ENCODE measurements around the gene ADGRV1.
"Not testable (repeated sequence)": the region's sequence is repeated elsewhere in the genome, so short reads cannot be mapped to it uniquely, and the experiment has no call there.

The ADGRV1 gene

GRCh38 chr5:90759119-90759518, 200.5 kb downstream of the ADGRV1 start:
- DNase-seq, result no peak

- no peak for DNase-seq
Measured at GRCh38 chr5:90767710-90768109, 209.1 kb downstream of the ADGRV1 start.

GRCh38 chr5:90770006-90770541, 211.5 kb downstream of the ADGRV1 start:
- DNase-seq, result not testable (repeated sequence)

- DNase-seq, result no peak
Measured at GRCh38 chr5:90777959-90778358, 219.4 kb downstream of the ADGRV1 start.

- DNase-seq, result peak; percentile 21 to 72
Measured at GRCh38 chr5:90783460-90784333, 225.1 kb downstream of the ADGRV1 start.

- no peak for DNase-seq
Measured at GRCh38 chr5:90786756-90787155, 228.2 kb downstream of the ADGRV1 start.

GRCh38 chr5:90792725-90793124, 234.1 kb downstream of the ADGRV1 start:
- no peak for DNase-seq

- DNase-seq, result peak in 1 of 2 experiments; percentile 7
Measured at GRCh38 chr5:90793183-90793582, 234.6 kb downstream of the ADGRV1 start.

GRCh38 chr5:90796919-90797318, 238.3 kb downstream of the ADGRV1 start:
- not testable (repeated sequence) for DNase-seq

- DNase-seq, result not testable (repeated sequence)
Measured at GRCh38 chr5:90800082-90800481, 241.5 kb downstream of the ADGRV1 start.

- not testable (repeated sequence) for DNase-seq
Measured at GRCh38 chr5:90800515-90800914, 241.9 kb downstream of the ADGRV1 start.

GRCh38 chr5:90802474-90803317, 244.1 kb downstream of the ADGRV1 start:
- DNase-seq, result peak; percentile 24 to 74

- DNase-seq, result peak in 1 of 2 experiments; percentile 15
Measured at GRCh38 chr5:90803381-90803780, 244.8 kb downstream of the ADGRV1 start.

GRCh38 chr5:90803876-90804275, 245.3 kb downstream of the ADGRV1 start:
- DNase-seq, result no peak

- DNase-seq, result no peak
Measured at GRCh38 chr5:90807496-90807895, 248.9 kb downstream of the ADGRV1 start.

- DNase-seq, result no peak
Measured at GRCh38 chr5:90809311-90810056, 250.9 kb downstream of the ADGRV1 start.

- DNase-seq, result no peak
Measured at GRCh38 chr5:90810211-90810610, 251.6 kb downstream of the ADGRV1 start.

- DNase-seq, result no peak
Measured at GRCh38 chr5:90813392-90813791, 254.8 kb downstream of the ADGRV1 start.

- DNase-seq, result not testable (repeated sequence)
Measured at GRCh38 chr5:90822062-90822461, 263.5 kb downstream of the ADGRV1 start.

- no peak for DNase-seq
Measured at GRCh38 chr5:90824436-90824835, 265.8 kb downstream of the ADGRV1 start.

GRCh38 chr5:90830058-90830457, 271.5 kb downstream of the ADGRV1 start:
- no peak for DNase-seq

- DNase-seq, result no peak
Measured at GRCh38 chr5:90833753-90834152, 275.2 kb downstream of the ADGRV1 start.

GRCh38 chr5:90834711-90835110, 276.1 kb downstream of the ADGRV1 start:
- no peak for DNase-seq
